ENCODE results near the gene CES2. TPM values are rescaled to one million over a fixed set of nuclear protein-coding genes. Genes with fewer than 3 reads are reported as not detected.
A peak's percentile ranks its signal among the peaks of the same experiment; 100 is the strongest.
"Not testable (repeated sequence)": the region's sequence is repeated elsewhere in the genome, so short reads cannot be mapped to it uniquely, and the experiment has no call there.

Gene CES2
- total RNA-seq, 2 experiments from 2014 or later: 32.5 to 32.7 TPM

DNA sequence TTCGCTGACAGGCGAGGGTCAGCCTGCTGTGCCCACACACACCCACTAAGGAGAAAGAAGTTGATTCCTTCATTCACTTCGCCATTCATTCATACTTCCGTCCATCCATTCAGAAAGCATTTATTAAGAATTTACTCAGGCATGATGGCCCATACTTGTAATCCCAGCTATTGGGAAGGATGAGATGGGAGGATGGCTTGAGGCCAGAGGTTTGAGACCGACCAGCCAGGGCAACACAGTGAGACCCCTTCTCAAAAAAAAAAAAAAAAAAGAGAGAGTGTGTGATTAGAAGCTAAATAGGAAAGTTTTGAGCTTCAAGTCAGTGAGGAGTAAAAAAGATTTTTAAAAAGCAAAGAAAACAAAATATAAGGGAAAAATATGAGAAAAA lies 8.7 kb downstream of the CES2 start:
- H3K36me3 Mint-ChIP-seq: peaks cover 13% of the 10 kb centered on the region
- ChIA-PET CTCF (interaction anchor here (0.6 to 1.3 kb wide), 2 partner anchors 75 to 211 kb away, joined by 3 to 6 read pairs; no protein-coding TSS in a partner anchor), POLR2A (no interaction called here)
- intact Hi-C loops (cut with micrococcal nuclease): no loop called here
- no peak overlapping the region for H3K27ac Mint-ChIP-seq
- H3K9me3 Mint-ChIP-seq: no peaks in the 10 kb centered on the region
- DNase-seq: no peak
- H3K27me3 Mint-ChIP-seq: peaks cover 7% of the 10 kb centered on the region
- peaks cover 12% of the 10 kb centered on the region for H3K4me1 Mint-ChIP-seq (ENCODE audit: low read depth)
- no peak overlapping the region for H3K4me3 Mint-ChIP-seq

DNA sequence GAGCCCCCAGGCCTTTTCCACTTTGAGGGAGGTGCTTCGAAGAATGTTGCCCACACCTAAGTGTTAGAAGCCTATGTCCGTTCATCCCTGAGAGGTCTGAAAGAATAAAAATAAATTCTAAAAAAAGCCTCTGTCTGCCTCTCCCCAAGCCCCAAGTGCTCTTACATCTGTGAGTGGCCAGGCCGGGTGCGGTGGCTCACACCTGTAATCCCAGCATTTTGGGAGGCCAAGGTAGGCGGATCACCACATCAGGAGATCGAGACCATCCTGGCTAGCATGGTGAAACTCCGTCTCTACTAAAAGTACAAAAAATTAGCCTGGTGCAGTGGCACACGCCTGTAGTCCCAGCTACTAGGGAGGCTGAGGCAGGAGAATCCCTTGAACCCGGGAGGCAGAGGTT lies 9.7 kb downstream of the CES2 start:
- peaks cover 15% of the 10 kb centered on the region for H3K4me1 Mint-ChIP-seq (ENCODE audit: low read depth)
- peaks cover 13% of the 10 kb centered on the region for H3K36me3 Mint-ChIP-seq
- H3K27me3 Mint-ChIP-seq: peaks cover 16% of the 10 kb centered on the region
- CTCF ChIA-PET: interaction anchor here (0.8 kb wide), 1 partner anchor 9 kb away, joined by 3 read pairs; no protein-coding TSS in a partner anchor
- H3K9me3 Mint-ChIP-seq; POLR2A ChIA-PET; H3K4me3 Mint-ChIP-seq; H3K27ac Mint-ChIP-seq; DNase-seq; intact Hi-C loops (cut with micrococcal nuclease): not testable (repeated sequence)

- Mint-ChIP-seq H3K36me3 (peaks cover 14% of the 10 kb centered on the region), H3K9me3 (no peaks in the 10 kb centered on the region), H3K27me3 (peaks cover 20% of the 10 kb centered on the region), H3K4me1 (ENCODE audit: low read depth) (peaks cover 19% of the 10 kb centered on the region), H3K27ac (no peak overlapping the region), H3K4me3 (no peak overlapping the region)
- DNase-seq: no peak
- ChIA-PET CTCF (interaction anchor here (0.6 kb wide), 1 partner anchor 96 kb away, joined by 4 read pairs; no protein-coding TSS in a partner anchor), POLR2A (interaction anchor here (0.8 kb wide), 1 partner anchor 50 kb away, joined by 3 read pairs; no protein-coding TSS in a partner anchor)
- intact Hi-C loops (cut with micrococcal nuclease): loop anchor here (2.0 kb wide), 2 partner anchors 51 to 213 kb away; partner anchors contain the start of genes FBXL8 and TRADD
These were observed 10.6 kb downstream of the CES2 start for GRCh38 chr16:66945939-66946338.

DNA sequence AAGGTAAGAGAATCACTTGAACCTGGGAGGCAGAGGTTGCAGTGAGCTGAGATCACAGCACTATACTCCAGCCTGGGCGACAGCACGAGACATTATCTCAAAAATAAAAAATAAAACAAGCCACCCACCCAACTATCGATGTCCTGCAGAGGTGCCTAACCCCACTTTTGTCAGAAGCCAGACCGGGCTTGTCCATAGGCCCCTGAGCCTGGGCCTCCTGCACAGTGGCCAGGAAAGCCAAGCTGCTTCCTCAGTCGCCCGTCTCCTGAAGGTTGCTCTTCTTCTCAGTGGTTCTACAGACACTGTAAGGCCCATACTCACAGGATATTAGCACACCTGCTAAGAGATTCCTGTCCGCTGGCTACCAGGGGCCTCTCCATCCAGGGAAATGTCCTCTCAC lies 11.2 kb downstream of the CES2 start:
- Mint-ChIP-seq H3K36me3 (peaks cover 12% of the 10 kb centered on the region), H3K27me3 (peaks cover 25% of the 10 kb centered on the region), H3K27ac (no peak overlapping the region), H3K4me3 (no peak overlapping the region), H3K4me1 (ENCODE audit: low read depth) (peaks cover 19% of the 10 kb centered on the region), H3K9me3 (no peaks in the 10 kb centered on the region)
- no peak for DNase-seq
- CTCF ChIA-PET: interaction anchor here (0.6 kb wide), 1 partner anchor 95 kb away, joined by 4 read pairs; no protein-coding TSS in a partner anchor
- POLR2A ChIA-PET: interaction anchor here (0.8 kb wide), 1 partner anchor 51 kb away, joined by 3 read pairs; no protein-coding TSS in a partner anchor
- intact Hi-C loops (cut with micrococcal nuclease): loop anchor here (2.0 kb wide), 2 partner anchors 52 to 212 kb away; partner anchors contain the start of genes FBXL8 and TRADD

- no peak for DNase-seq
- Mint-ChIP-seq H3K27me3 (peaks cover 29% of the 10 kb centered on the region), H3K9me3 (no peaks in the 10 kb centered on the region), H3K27ac (no peak overlapping the region), H3K36me3 (peaks cover 11% of the 10 kb centered on the region), H3K4me1 (ENCODE audit: low read depth) (peaks cover 19% of the 10 kb centered on the region), H3K4me3 (peak overlapping the region; percentile 72)
- ChIA-PET POLR2A (interaction anchor here (0.6 kb wide), 1 partner anchor 398 kb away, joined by 4 read pairs; no protein-coding TSS in a partner anchor), CTCF (interaction anchor here (0.8 to 1.3 kb wide), 8 partner anchors 9 to 251 kb away, joined by 3 to 7 read pairs (median 4); partner anchors contain the start of genes CES3, FBXL8, HSF4 and TRADD)
- intact Hi-C loops (cut with micrococcal nuclease): loop anchor here (2.0 kb wide), 2 partner anchors 52 to 212 kb away; partner anchors contain the start of genes FBXL8 and TRADD
These were observed 11.6 kb downstream of the CES2 start for GRCh38 chr16:66946974-66947301.

DNA sequence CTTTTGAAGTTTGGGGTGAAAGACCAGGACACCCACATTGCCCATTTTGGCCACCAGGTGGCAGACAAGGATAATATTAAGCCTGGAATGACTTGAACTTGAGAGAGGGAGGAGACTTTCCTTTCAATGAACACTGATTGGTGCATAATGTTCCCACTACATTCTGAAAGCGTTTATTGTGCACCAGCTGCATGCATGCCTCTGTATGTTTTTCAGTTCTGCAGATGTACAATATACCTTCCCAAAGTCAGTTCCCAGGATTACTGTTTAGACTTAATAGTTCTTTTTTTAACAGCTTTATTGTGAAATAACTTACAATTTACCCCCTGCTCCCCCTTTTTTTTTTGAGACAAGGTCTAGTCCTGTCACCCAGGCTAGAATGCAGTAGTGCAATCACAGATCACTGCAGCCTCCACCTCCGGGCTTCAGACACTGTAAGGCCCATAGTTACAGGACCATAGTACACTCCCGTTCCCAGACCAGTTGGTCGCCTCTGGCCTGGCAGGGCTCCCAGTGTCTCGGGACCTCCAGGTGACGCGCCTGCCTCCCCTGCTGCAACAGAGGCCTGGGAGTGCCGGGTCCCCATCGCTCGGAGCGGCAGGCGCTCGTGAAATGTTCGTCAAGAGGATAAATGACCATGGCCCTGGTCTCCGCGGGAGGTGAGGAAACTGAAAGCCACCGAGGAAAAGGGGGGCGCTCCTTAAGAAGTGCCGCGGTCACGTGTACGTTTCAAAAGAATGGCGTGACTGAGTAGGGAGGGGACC lies 12.2 kb downstream of the CES2 start:
- POLR2A ChIA-PET: interaction anchor here (0.6 kb wide), 1 partner anchor 397 kb away, joined by 4 read pairs; no protein-coding TSS in a partner anchor
- Mint-ChIP-seq H3K36me3 (peaks cover 7% of the 10 kb centered on the region), H3K27ac (no peak overlapping the region), H3K4me1 (ENCODE audit: low read depth) (peaks cover 19% of the 10 kb centered on the region), H3K27me3 (peaks cover 31% of the 10 kb centered on the region), H3K4me3 (peak overlapping the region; percentile 72), H3K9me3 (no peaks in the 10 kb centered on the region)
- CTCF ChIA-PET: interaction anchor here (0.6 to 1.3 kb wide), 11 partner anchors 9 to 250 kb away, joined by 3 to 7 read pairs (median 4); partner anchors contain the start of genes CES3, FBXL8, HSF4 and TRADD
- intact Hi-C loops (cut with micrococcal nuclease): loop anchor here (2.0 kb wide), 2 partner anchors 53 to 211 kb away; partner anchors contain the start of genes FBXL8 and TRADD
- peak; percentile 91 for DNase-seq

DNA sequence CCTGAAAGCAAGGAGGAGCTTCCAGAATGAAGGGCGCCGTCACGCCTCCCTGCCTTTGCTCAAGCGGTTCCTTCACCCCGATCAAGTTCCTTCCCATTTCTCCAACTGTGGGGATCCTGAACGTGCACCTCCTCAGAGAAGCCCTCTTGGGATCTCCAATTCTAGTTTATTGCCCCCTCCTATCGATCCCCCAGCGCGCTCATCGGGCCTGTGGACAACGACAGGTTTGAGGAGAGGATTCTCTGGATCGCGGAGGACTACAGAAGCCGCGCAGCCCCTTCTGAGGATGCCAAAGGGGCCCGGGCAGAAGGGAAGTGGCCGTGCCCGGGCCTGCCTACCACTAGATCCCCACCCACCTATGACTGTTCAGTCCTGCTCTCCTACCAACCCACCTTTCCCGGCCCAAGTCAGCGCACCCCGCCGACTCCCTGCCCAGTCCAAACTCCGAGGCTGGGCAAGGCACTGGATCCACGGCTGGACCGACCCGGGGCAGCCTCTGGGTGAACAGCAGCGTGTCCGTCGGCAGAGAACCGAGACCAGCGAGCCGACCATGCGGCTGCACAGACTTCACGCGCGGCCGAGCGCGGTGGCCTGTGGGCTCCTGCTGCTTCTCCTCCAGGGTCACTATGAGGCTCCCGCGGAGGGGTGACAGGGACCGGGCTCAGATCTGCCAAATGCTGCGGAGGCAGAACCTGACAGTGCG lies 13.0 kb downstream of the CES2 start:
- intact Hi-C loops (cut with micrococcal nuclease): no loop called here
- peaks cover 2% of the 10 kb centered on the region for H3K36me3 Mint-ChIP-seq
- peak overlapping the region; percentile 72 for H3K4me3 Mint-ChIP-seq
- H3K27ac Mint-ChIP-seq: no peak overlapping the region
- no peaks in the 10 kb centered on the region for H3K9me3 Mint-ChIP-seq
- H3K27me3 Mint-ChIP-seq: peaks cover 36% of the 10 kb centered on the region
- H3K4me1 Mint-ChIP-seq (ENCODE audit: low read depth): peaks cover 19% of the 10 kb centered on the region
- ChIA-PET POLR2A (no interaction called here), CTCF (interaction anchor here (1.1 to 1.3 kb wide), 4 partner anchors 13 to 207 kb away, joined by 3 to 7 read pairs (median 6); partner anchors contain the start of gene CES3)
- DNase-seq: no peak

- no peak overlapping the region for H3K27ac Mint-ChIP-seq
- CTCF ChIA-PET: interaction anchor here (1.1 to 1.2 kb wide), 2 partner anchors 95 to 236 kb away, joined by 3 to 4 read pairs; no protein-coding TSS in a partner anchor
- POLR2A ChIA-PET: interaction anchor here (0.7 kb wide), 1 partner anchor 15 kb away, joined by 3 read pairs; no protein-coding TSS in a partner anchor
- peaks cover 19% of the 10 kb centered on the region for H3K4me1 Mint-ChIP-seq (ENCODE audit: low read depth)
- DNase-seq: no peak
- H3K27me3 Mint-ChIP-seq: peaks cover 37% of the 10 kb centered on the region
- intact Hi-C loops (cut with micrococcal nuclease): no loop called here
- peak overlapping the region; percentile 72 for H3K4me3 Mint-ChIP-seq
- peaks cover 2% of the 10 kb centered on the region for H3K36me3 Mint-ChIP-seq
- H3K9me3 Mint-ChIP-seq: no peaks in the 10 kb centered on the region
These were observed 13.5 kb downstream of the CES2 start for GRCh38 chr16:66948837-66949225.

- ChIA-PET CTCF (interaction anchor here (1.1 to 1.2 kb wide), 2 partner anchors 95 to 235 kb away, joined by 3 to 4 read pairs; no protein-coding TSS in a partner anchor), POLR2A (interaction anchor here (0.7 kb wide), 1 partner anchor 16 kb away, joined by 3 read pairs; no protein-coding TSS in a partner anchor)
- intact Hi-C loops (cut with micrococcal nuclease): no loop called here
- Mint-ChIP-seq H3K4me3 (no peak overlapping the region), H3K27me3 (peaks cover 40% of the 10 kb centered on the region), H3K36me3 (peaks cover 2% of the 10 kb centered on the region), H3K9me3 (no peaks in the 10 kb centered on the region), H3K27ac (no peak overlapping the region), H3K4me1 (ENCODE audit: low read depth) (peaks cover 19% of the 10 kb centered on the region)
- no peak for DNase-seq
These were observed 14.2 kb downstream of the CES2 start for GRCh38 chr16:66949472-66949871.

DNA sequence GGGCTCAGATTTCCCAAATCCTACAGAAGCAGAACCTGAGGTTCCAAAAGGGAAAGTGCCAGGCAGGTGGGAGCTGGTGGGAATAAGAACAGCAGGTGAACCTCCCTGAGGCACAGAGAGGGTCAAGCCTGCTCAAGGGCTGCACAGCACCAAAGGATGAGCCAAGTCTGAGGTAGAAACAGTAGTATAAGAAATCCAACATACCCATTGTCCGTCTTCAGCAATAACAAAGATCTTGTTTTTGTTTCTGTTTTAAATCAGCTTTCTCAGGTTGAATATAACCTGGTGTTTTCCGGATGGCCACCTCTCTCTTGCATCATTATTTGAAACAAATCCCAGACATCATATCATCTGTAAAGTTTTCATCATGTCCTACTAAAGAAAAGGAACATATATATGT lies 15.1 kb downstream of the CES2 start:
- peaks cover 40% of the 10 kb centered on the region for H3K27me3 Mint-ChIP-seq
- ChIA-PET CTCF (interaction anchor here (0.6 kb wide), 1 partner anchor 187 kb away, joined by 4 read pairs; no protein-coding TSS in a partner anchor), POLR2A (no interaction called here)
- H3K27ac Mint-ChIP-seq: no peak overlapping the region
- intact Hi-C loops (cut with micrococcal nuclease): no loop called here
- no peaks in the 10 kb centered on the region for H3K9me3 Mint-ChIP-seq
- no peak for DNase-seq
- H3K36me3 Mint-ChIP-seq: peaks cover 2% of the 10 kb centered on the region
- peaks cover 19% of the 10 kb centered on the region for H3K4me1 Mint-ChIP-seq (ENCODE audit: low read depth)
- no peak overlapping the region for H3K4me3 Mint-ChIP-seq

- H3K4me1 Mint-ChIP-seq (ENCODE audit: low read depth): peaks cover 19% of the 10 kb centered on the region
- no peak overlapping the region for H3K4me3 Mint-ChIP-seq
- no peaks in the 10 kb centered on the region for H3K9me3 Mint-ChIP-seq
- ChIA-PET CTCF (interaction anchor here (1.3 to 1.8 kb wide), 2 partner anchors 10 to 28 kb away, joined by 3 to 6 read pairs; partner anchors contain the start of gene CES3), POLR2A (no interaction called here)
- peaks cover 40% of the 10 kb centered on the region for H3K27me3 Mint-ChIP-seq
- H3K36me3 Mint-ChIP-seq: peaks cover 2% of the 10 kb centered on the region
- no peak overlapping the region for H3K27ac Mint-ChIP-seq
- DNase-seq: no peak
- intact Hi-C loops (cut with micrococcal nuclease): no loop called here
These were observed 15.9 kb downstream of the CES2 start for GRCh38 chr16:66950971-66951790.

All from activated CD4-positive, alpha-beta memory T cell treated with anti-CD3 and anti-CD28 coated beads for 36 hours (primary cell).